IMR-90 (cell line): ENCODE data around the gene TMPRSS3. TPM values are rescaled to one million over a fixed set of nuclear protein-coding genes. Genes with fewer than 3 reads are reported as not detected.

Experiments used
- ATAC-seq: fragments of 200-7000 bp; cut with Tn5 transposase; 2 replicates; pipeline ENCODE4 v1.9.1; 2020; ENCODE audit warnings: low read depth, mild to moderate bottlenecking, moderate library complexity
- BruUV-seq: library from RNA; stranded (reverse); fragments of 400-500 nt; replicated peaks from 2 replicates; lab custom pipeline; 2021; lab: Mats Ljungman, UMichigan
- CTCF ChIA-PET: fragments of 300-600 bp; formaldehyde crosslinking; extraction: SDS; loops from one replicate; lab custom pipeline; 2021; ENCODE audit warnings: antibody characterized with exemption; lab: Yijun Ruan, JAX
- POLR2A ChIA-PET: fragments of 300-600 bp; sonication (Branson Sonifier 250); formaldehyde crosslinking; loops from one replicate; lab custom pipeline; 2022; ENCODE audit warnings: antibody characterized with exemption; ENCODE audit not compliant: unreplicated experiment; lab: Charles Lee
- DNase-seq: peaks from one replicate; pipeline ENCODE4 v3.0.0; 2013
- H2AFZ ChIP-seq: replicated peaks from 2 replicates; pipeline ENCODE3; 2013; ENCODE audit warnings: low read length, mild to moderate bottlenecking; ENCODE audit not compliant: poor library complexity
- H2AK5ac ChIP-seq: 2 replicates; pipeline ENCODE4 v1.6.1; 2013; ENCODE audit warnings: low read depth, low read length, inconsistent platforms
- H2AK9ac ChIP-seq: replicated peaks from 2 replicates; pipeline ENCODE3; 2013; ENCODE audit warnings: mild to moderate bottlenecking, low read depth, low read length, moderate library complexity; ENCODE audit not compliant: poor library complexity
- H2BK120ac ChIP-seq: 2 replicates; pipeline ENCODE4 v1.6.1; 2013; ENCODE audit warnings: low read depth, low read length, inconsistent platforms
- H2BK15ac ChIP-seq: 3 replicates; pipeline ENCODE4 v1.6.1; 2013; ENCODE audit warnings: low read depth, low read length, inconsistent platforms
- H2BK20ac ChIP-seq: 2 replicates; pipeline ENCODE4 v1.6.1; 2013; ENCODE audit warnings: low read depth, mild to moderate bottlenecking, inconsistent platforms, low read length, moderate library complexity
- H2BK5ac ChIP-seq: 2 replicates; pipeline ENCODE4 v1.6.1; 2013; ENCODE audit warnings: mild to moderate bottlenecking, low read depth, low read length, inconsistent platforms; ENCODE audit not compliant: poor library complexity, severe bottlenecking
- H3K14ac ChIP-seq: replicated peaks from 2 replicates; pipeline ENCODE4 v1.6.1; 2013; ENCODE audit warnings: low read depth, low read length, inconsistent platforms
- H3K18ac ChIP-seq: 2 replicates; pipeline ENCODE4 v1.6.1; 2013; ENCODE audit warnings: low read depth, low read length, control low read depth
- H3K23ac ChIP-seq: 2 replicates; pipeline ENCODE4 v1.6.1; 2013; ENCODE audit warnings: low read depth, low read length, inconsistent platforms
- H3K27ac ChIP-seq: 2 replicates; pipeline ENCODE4 v1.5.1; 2013; ENCODE audit warnings: mild to moderate bottlenecking, control low read depth, low read length; ENCODE audit not compliant: insufficient read depth
- H3K27me3 ChIP-seq: 2 replicates; pipeline ENCODE4 v1.6.1; 2013; ENCODE audit warnings: low read length; ENCODE audit not compliant: control insufficient read depth, insufficient read depth
- H3K36me3 ChIP-seq: 2 replicates; pipeline ENCODE4 v1.6.1; 2013; ENCODE audit warnings: low read length, mixed read lengths; ENCODE audit not compliant: control insufficient read depth, insufficient read depth
- H3K4ac ChIP-seq: 2 replicates; pipeline ENCODE4 v1.6.1; 2013; ENCODE audit warnings: low read depth, low read length, inconsistent platforms
- H3K4me1 ChIP-seq: 2 replicates; pipeline ENCODE4 v1.6.1; 2013; ENCODE audit warnings: low read length, mixed read lengths; ENCODE audit not compliant: control insufficient read depth, insufficient read depth
- H3K4me2 ChIP-seq: 2 replicates; pipeline ENCODE4 v1.6.1; 2013; ENCODE audit warnings: low read depth, mild to moderate bottlenecking, control low read depth, low read length, moderate library complexity
- H3K4me3 ChIP-seq: 2 replicates; pipeline ENCODE4 v1.5.1; 2013; ENCODE audit warnings: low read depth, mild to moderate bottlenecking, control low read depth, low read length, moderate library complexity; ENCODE audit not compliant: insufficient read depth
- H3K56ac ChIP-seq: 2 replicates; pipeline ENCODE4 v1.6.1; 2013; ENCODE audit warnings: low read length, inconsistent platforms; ENCODE audit not compliant: insufficient read depth; ENCODE audit errors: extremely low read depth
- H3K79me1 ChIP-seq, 2 experiments: 2 replicates each; pipeline ENCODE4 v1.6.1; 2013; ENCODE audit warnings: low read length in 2 of 2, inconsistent platforms in 1 of 2, low read depth in 1 of 2
- H3K9ac ChIP-seq: 2 replicates; pipeline ENCODE4 v1.6.1; 2013; ENCODE audit warnings: low read depth, low read length, control low read depth
- H3K9me1 ChIP-seq: 2 replicates; pipeline ENCODE4 v1.6.1; 2013; ENCODE audit warnings: low read length, inconsistent platforms; ENCODE audit not compliant: insufficient read depth
- H3K9me3 ChIP-seq: 2 replicates; pipeline ENCODE4 v1.6.1; 2013; ENCODE audit warnings: low read length; ENCODE audit not compliant: control insufficient read depth, insufficient read depth
- H4K20me1 ChIP-seq: 2 replicates; pipeline ENCODE4 v1.6.1; 2013; ENCODE audit warnings: low read length, inconsistent platforms; ENCODE audit not compliant: insufficient read depth
- H4K5ac ChIP-seq: 2 replicates; pipeline ENCODE4 v1.6.1; 2013; ENCODE audit warnings: mild to moderate bottlenecking, low read depth, low read length, control low read depth
- H4K8ac ChIP-seq, 2 experiments: 2 replicates each; pipeline ENCODE4 v1.6.1; 2013; ENCODE audit warnings: low read depth in 2 of 2, low read length in 2 of 2, control low read depth in 1 of 2, inconsistent platforms in 1 of 2
- H4K91ac ChIP-seq: 2 replicates; pipeline ENCODE4 v1.6.1; 2013; ENCODE audit warnings: low read depth, low read length, inconsistent platforms; ENCODE audit not compliant: insufficient read depth
- BHLHE40 ChIP-seq: fragments of 150-350 bp; IDR thresholded peaks from 2 replicates; pipeline ENCODE4 v1.6.1; 2016; ENCODE audit warnings: mild to moderate bottlenecking, low read depth, low read length
- CEBPB ChIP-seq: IDR thresholded peaks from 2 replicates; pipeline ENCODE4 v1.6.1; 2012; ENCODE audit warnings: low read depth, low read length, improper control_type of control experiment
- CHD1 ChIP-seq: IDR thresholded peaks from 2 replicates; pipeline ENCODE4 v1.6.1; 2012; ENCODE audit warnings: low read depth, low read length, improper control_type of control experiment
- FOS ChIP-seq: fragments of 150-350 bp; IDR thresholded peaks from 2 replicates; pipeline ENCODE4 v1.6.1; 2016; ENCODE audit warnings: low read depth, low read length
- MAFK ChIP-seq: IDR thresholded peaks from 2 replicates; pipeline ENCODE4 v1.6.1; 2012; ENCODE audit warnings: low read depth, low read length, improper control_type of control experiment
- MAZ ChIP-seq: IDR thresholded peaks from 2 replicates; pipeline ENCODE4 v1.6.1; 2012; ENCODE audit warnings: low read depth, mild to moderate bottlenecking, low read length, improper control_type of control experiment, moderate library complexity, borderline replicate concordance
- MXI1 ChIP-seq: IDR thresholded peaks from 2 replicates; pipeline ENCODE4 v1.6.1; 2012; ENCODE audit warnings: low read depth, mild to moderate bottlenecking, low read length, moderate library complexity, borderline replicate concordance
- NFE2L2 ChIP-seq: fragments of 150-350 bp; IDR thresholded peaks from 2 replicates; pipeline ENCODE4 v1.6.1; 2016; ENCODE audit warnings: low read depth, mild to moderate bottlenecking, low read length
- POLR2A ChIP-seq: IDR thresholded peaks from 2 replicates; pipeline ENCODE4 v1.6.1; 2012; ENCODE audit warnings: mild to moderate bottlenecking, low read depth, low read length
- RCOR1 ChIP-seq: IDR thresholded peaks from 2 replicates; pipeline ENCODE4 v1.6.1; 2012; ENCODE audit warnings: mild to moderate bottlenecking, low read length, improper control_type of control experiment; ENCODE audit not compliant: insufficient replicate concordance
- RFX5 ChIP-seq: IDR thresholded peaks from 2 replicates; pipeline ENCODE4 v1.8.0; 2012; ENCODE audit warnings: low read depth, mild to moderate bottlenecking, low read length, moderate library complexity
- SMC3 ChIP-seq: fragments of 150-350 bp; IDR thresholded peaks from 2 replicates; pipeline ENCODE4 v1.6.1; 2016; ENCODE audit warnings: low read depth, mild to moderate bottlenecking, antibody characterized with exemption, low read length, moderate library complexity
- WGBS, 2 experiments: methylation state at CpG; one replicate each; pipeline versions ENCODE4 v1.1.5 to v1.1.7; 2013; ENCODE audit warnings: missing lambda C conversion rate in 2 of 2; ENCODE audit not compliant: insufficient read length in 1 of 2; ENCODE audit errors: extremely low coverage in 2 of 2; 5-methylcytosine and 5-hydroxymethylcytosine counted together
- dilution Hi-C: fragments of 300-500 bp; cut with HindIII; formaldehyde crosslinking; loops from one replicate; pipeline ENCODE4 v1.14.3; 2018; ENCODE audit warnings: low sequenced_read_pairs; ENCODE audit not compliant: unreplicated experiment
- in situ Hi-C: fragments of 300-500 bp; cut with MboI; formaldehyde crosslinking; loops from 3 replicates; pipeline ENCODE4 v1.14.3; 2019; ENCODE audit warnings: low sequenced_read_pairs, inconsistent platforms, mixed read lengths
- intact Hi-C: fragments of 100-400 bp; cut with micrococcal nuclease; formaldehyde crosslinking; loops from 2 replicates; pipeline ENCODE4 v1.10.0; 2022
- polyA plus RNA-seq, 3 experiments: library from polyadenylated mRNA; depleted of rRNA; stranded (reverse); fragments of >200 nt; gene quantifications; 2 replicates each; pipeline ENCODE4 v1.2.3, GENCODE V29; 2012; ENCODE audit warnings: low replicate concordance in 1 of 3
- total RNA-seq: library from RNA; depleted of rRNA; stranded (reverse); fragments of >200 nt; gene quantifications from 2 replicates; pipeline ENCODE4 v1.2.3, GENCODE V29; 2012
- TF ChIP-seq, protein P1 (sequence below): conservative IDR thresholded peaks from 2 replicates; pipeline ENCODE4 v1.5.1; 2012; ENCODE audit warnings: mild to moderate bottlenecking, low read depth, low read length, improper control_type of control experiment
- TF ChIP-seq, protein P2 (sequence below): fragments of 150-350 bp; IDR thresholded peaks from 2 replicates; pipeline ENCODE4 v1.6.1; 2016; ENCODE audit warnings: low read depth, mild to moderate bottlenecking, low read length, moderate library complexity, borderline replicate concordance

Gene TMPRSS3
- total and polyA plus RNA-seq, 2 of the 4 experiments (the other 2 are of a cell fraction): not detected

DNA sequence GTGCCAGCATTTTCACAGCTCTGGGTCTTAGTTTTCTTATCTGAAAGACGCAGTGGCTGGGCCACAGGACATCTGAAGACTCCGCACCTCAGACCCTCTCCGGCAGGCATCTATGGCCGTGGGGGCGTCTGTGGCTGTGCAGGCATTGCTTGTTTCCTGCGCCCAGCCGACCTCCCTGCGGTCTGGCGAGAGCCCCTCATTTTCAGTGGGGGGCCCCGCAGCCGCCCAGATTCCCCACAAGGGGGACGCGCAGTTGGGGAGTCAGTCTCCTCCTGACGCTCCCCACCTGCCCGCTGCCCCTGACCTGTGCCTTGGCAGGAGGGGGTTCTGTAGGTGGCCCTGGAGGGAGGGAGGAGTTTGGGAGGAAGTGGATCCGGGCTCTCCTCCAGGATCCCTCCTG is 26.0 kb downstream of the TMPRSS3 start:
- Histone ChIP-seq H3K27me3 (peaks cover 13% of the 10 kb centered on the region; the same call in 1 of the 2 replicates), H3K9me3 (no peaks in the 10 kb centered on the region), H3K56ac (no peak overlapping the region), H4K91ac (no peak overlapping the region), H4K20me1 (no peaks in the 10 kb centered on the region), H2BK20ac (no peak overlapping the region), H3K79me1 (no peaks in the 10 kb centered on the region), H3K36me3 (no peaks in the 10 kb centered on the region), H3K18ac (no peak overlapping the region), H3K4me2 (no peak overlapping the region), H2AK9ac (no peak overlapping the region), H2AK5ac (no peak overlapping the region), H3K4me1 (no peaks in the 10 kb centered on the region), H3K4me3 (no peak overlapping the region), H4K8ac (no peak overlapping the region), H4K5ac (no peak overlapping the region), H3K27ac (no peak overlapping the region), H3K9ac (no peak overlapping the region), H3K14ac (no peak overlapping the region), H2BK120ac (no peak overlapping the region), H3K4ac (no peak overlapping the region), H2AFZ (no peak overlapping the region), H2BK15ac (no peak overlapping the region), H2BK5ac (no peak overlapping the region), H3K23ac (no peak overlapping the region), H3K9me1 (no peaks in the 10 kb centered on the region)
- dilution Hi-C loops (no loop called here), in situ Hi-C loops (no loop called here), intact Hi-C loops (no loop called here)
- TF ChIP-seq BHLHE40 (no peak), MAFK (no peak), CHD1 (no peak), NFE2L2 (no peak), MAZ (no peak), RCOR1 (no peak), SMC3 (no peak), CEBPB (no peak), MXI1 (no peak), RFX5 (no peak), FOS (no peak), POLR2A (no peak)
- TF ChIP-seq, protein P1, sequence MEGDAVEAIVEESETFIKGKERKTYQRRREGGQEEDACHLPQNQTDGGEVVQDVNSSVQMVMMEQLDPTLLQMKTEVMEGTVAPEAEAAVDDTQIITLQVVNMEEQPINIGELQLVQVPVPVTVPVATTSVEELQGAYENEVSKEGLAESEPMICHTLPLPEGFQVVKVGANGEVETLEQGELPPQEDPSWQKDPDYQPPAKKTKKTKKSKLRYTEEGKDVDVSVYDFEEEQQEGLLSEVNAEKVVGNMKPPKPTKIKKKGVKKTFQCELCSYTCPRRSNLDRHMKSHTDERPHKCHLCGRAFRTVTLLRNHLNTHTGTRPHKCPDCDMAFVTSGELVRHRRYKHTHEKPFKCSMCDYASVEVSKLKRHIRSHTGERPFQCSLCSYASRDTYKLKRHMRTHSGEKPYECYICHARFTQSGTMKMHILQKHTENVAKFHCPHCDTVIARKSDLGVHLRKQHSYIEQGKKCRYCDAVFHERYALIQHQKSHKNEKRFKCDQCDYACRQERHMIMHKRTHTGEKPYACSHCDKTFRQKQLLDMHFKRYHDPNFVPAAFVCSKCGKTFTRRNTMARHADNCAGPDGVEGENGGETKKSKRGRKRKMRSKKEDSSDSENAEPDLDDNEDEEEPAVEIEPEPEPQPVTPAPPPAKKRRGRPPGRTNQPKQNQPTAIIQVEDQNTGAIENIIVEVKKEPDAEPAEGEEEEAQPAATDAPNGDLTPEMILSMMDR: no peak
- TF ChIP-seq, protein P2, sequence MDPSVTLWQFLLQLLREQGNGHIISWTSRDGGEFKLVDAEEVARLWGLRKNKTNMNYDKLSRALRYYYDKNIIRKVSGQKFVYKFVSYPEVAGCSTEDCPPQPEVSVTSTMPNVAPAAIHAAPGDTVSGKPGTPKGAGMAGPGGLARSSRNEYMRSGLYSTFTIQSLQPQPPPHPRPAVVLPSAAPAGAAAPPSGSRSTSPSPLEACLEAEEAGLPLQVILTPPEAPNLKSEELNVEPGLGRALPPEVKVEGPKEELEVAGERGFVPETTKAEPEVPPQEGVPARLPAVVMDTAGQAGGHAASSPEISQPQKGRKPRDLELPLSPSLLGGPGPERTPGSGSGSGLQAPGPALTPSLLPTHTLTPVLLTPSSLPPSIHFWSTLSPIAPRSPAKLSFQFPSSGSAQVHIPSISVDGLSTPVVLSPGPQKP: no peak
- ChIA-PET POLR2A (no interaction called here), CTCF (no interaction called here)
- BruUV-seq: no TSS peak
- WGBS, 2 experiments: 75% methylated on average over 6 of the region's 16 CpGs; no CpG with 5 or more reads in 1 of the 2 experiments
- ATAC-seq (no peak), DNase-seq (no peak)
